ENCODE data around the gene MYO10. TPM values are rescaled to one million over a fixed set of nuclear protein-coding genes. Genes with fewer than 3 reads are reported as not detected.

Gene MYO10
- total RNA-seq = 20.4 and 36.8 TPM in 2 replicates

GRCh38 chr5:16936150-16936988 is at the start of gene MYO10:
Gene MYO10 (minus strand): TSS chr5:16936288. CDS start chr5:16935808, 480 bp downstream.

GRCh38 chr5:16616536-16617273 is 319.4 kb downstream of the MYO10 start, which contains the start of gene RETREG1:
Gene RETREG1 (minus strand): TSS chr5:16616997. CDS start chr5:16616971, 26 bp downstream.

Small RNA genes within 50 kb of the gene (small RNA-seq; reads per million reads assigned to genes)
- gene RF00019 (not detected), gene RNA5SP179 (0.14 reads per million), gene RNU6-660P (not detected)
